ENCODE results near the gene CLASP1. TPM values are rescaled to one million over a fixed set of nuclear protein-coding genes. Genes with fewer than 3 reads are reported as not detected.
A peak's percentile ranks its signal among the peaks of the same experiment; 100 is the strongest.

CLASP1 gene
- total and polyA plus RNA-seq, 2 experiments from 2014 or later, result 16.6 to 56.3 TPM

GRCh38 chr2:121570036-121570666 is 79.1 kb downstream of the CLASP1 start:
- Mint-ChIP-seq H3K36me3 (ENCODE audit: low read depth) (peaks cover 2% of the 10 kb centered on the region; the same call in 1 of the 3 replicates), H3K27ac (no peak overlapping the region), H3K4me1 (peaks cover 5% of the 10 kb centered on the region), H3K4me3 (no peak overlapping the region), H3K9me3 (no peaks in the 10 kb centered on the region), H3K27me3 (ENCODE audit: insufficient read depth, low read depth, poor library complexity) (peaks cover 3% of the 10 kb centered on the region)
- Histone ChIP-seq H3K36me3 (ENCODE audit: insufficient read depth) (no peaks in the 10 kb centered on the region), H3K4me3 (no peak overlapping the region), H2AFZ (no peak overlapping the region), H3K27ac (ENCODE audit: low read depth) (peak overlapping the region; percentile 36; the same call in 1 of the 2 replicates), H3K4me2 (no peak overlapping the region), H3F3A (replicated peaks; ENCODE audit: low read depth) (no peaks in the 10 kb centered on the region), H3K79me2 (replicated peaks; ENCODE audit: insufficient read depth) (peaks cover 69% of the 10 kb centered on the region), H3K9me2 (ENCODE audit: insufficient read depth) (no peaks in the 10 kb centered on the region), H4K20me1 (replicated peaks; ENCODE audit: insufficient read depth) (peaks cover 22% of the 10 kb centered on the region; the same call in 1 of the 2 replicates), H3K27me3 (ENCODE audit: insufficient read depth) (no peaks in the 10 kb centered on the region), H3K4me1 (ENCODE audit: insufficient read depth) (peaks cover 5% of the 10 kb centered on the region)
- ATAC-seq, result no peak
- TF ChIP-seq ZNF331 (CRISPR knock-in tag; IDR thresholded peaks at IDR 0.05; ENCODE audit: low read depth) (no peak), EZH2phosphoT487 (IDR thresholded peaks at IDR 0.05; ENCODE audit: unreplicated experiment) (no peak), CTCF (conservative IDR thresholded peaks at IDR 0.05; ENCODE audit: low read depth in 2 of 2) (no peak), REST (IDR thresholded peaks at IDR 0.05; ENCODE audit: unreplicated experiment) (no peak), JUNB (IDR thresholded peaks at IDR 0.05; ENCODE audit: unreplicated experiment) (no peak), ZNF462 (CRISPR knock-in tag; IDR thresholded peaks at IDR 0.05) (no peak), EZH2 (IDR thresholded peaks at IDR 0.05; ENCODE audit: low read depth, unreplicated experiment) (no peak), STAT1 (IDR thresholded peaks at IDR 0.05; ENCODE audit: unreplicated experiment) (no peak), POLR2AphosphoS5 (IDR thresholded peaks at IDR 0.05; ENCODE audit: low read depth) (no peak), NANOG (IDR thresholded peaks at IDR 0.05; ENCODE audit: borderline replicate concordance) (no peak), ETS1 (IDR thresholded peaks at IDR 0.05) (no peak), CREB1 (CRISPR knock-in tag; IDR thresholded peaks at IDR 0.05; ENCODE audit: low read depth) (no peak)
- DNase-seq (ENCODE audit: low spot score), result no peak
